Fibroblast of the aortic adventitia (primary cell): Measurements from ENCODE around the gene MYO5A. TPM values are rescaled to one million over a fixed set of nuclear protein-coding genes. Genes with fewer than 3 reads are reported as not detected.

ENCODE experiments used
- DNase-seq: peaks from one replicate; pipeline ENCODE4 v3.0.0-alpha.2; 2010; ENCODE audit warnings: low read depth
- H3K4me3 ChIP-seq: 2 replicates; pipeline ENCODE4 v1.5.1; 2011; ENCODE audit warnings: low read depth, mild to moderate bottlenecking, control low read depth, low read length, moderate library complexity
- total RNA-seq: library from RNA; depleted of rRNA; stranded (reverse); fragments of >200 nt; gene quantifications from 2 replicates; pipeline ENCODE4 v1.2.3, GENCODE V29; 2012; ENCODE audit warnings: low replicate concordance
- TF ChIP-seq, protein P1 (sequence below): IDR thresholded peaks from 2 replicates; pipeline ENCODE4 v1.5.1; 2011; ENCODE audit warnings: mild to moderate bottlenecking, low read length, control low read depth, inconsistent platforms; ENCODE audit not compliant: insufficient read depth

MYO5A gene
- total RNA-seq, 1 donor = 80.3 TPM

DNA sequence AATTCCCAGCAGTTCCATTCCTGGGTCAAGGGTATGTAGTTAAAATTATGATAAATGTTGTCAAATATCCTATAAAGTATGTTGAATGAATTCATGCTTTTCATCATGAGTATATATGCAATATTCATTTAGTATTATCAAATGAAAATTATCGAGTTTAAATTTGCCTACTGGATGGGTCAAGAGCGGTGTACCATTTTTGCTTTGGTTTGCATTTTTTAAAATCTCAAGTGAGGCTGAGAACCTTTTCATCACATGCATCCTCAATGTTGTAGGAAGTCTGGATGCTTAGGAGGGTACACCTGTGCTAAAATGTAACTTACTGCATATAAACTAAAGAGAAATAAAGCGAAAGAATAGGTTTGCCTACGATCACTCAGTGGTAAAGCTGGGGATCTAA is 137.6 kb downstream of the MYO5A start:
- no peak for DNase-seq
- TF ChIP-seq, protein P1, sequence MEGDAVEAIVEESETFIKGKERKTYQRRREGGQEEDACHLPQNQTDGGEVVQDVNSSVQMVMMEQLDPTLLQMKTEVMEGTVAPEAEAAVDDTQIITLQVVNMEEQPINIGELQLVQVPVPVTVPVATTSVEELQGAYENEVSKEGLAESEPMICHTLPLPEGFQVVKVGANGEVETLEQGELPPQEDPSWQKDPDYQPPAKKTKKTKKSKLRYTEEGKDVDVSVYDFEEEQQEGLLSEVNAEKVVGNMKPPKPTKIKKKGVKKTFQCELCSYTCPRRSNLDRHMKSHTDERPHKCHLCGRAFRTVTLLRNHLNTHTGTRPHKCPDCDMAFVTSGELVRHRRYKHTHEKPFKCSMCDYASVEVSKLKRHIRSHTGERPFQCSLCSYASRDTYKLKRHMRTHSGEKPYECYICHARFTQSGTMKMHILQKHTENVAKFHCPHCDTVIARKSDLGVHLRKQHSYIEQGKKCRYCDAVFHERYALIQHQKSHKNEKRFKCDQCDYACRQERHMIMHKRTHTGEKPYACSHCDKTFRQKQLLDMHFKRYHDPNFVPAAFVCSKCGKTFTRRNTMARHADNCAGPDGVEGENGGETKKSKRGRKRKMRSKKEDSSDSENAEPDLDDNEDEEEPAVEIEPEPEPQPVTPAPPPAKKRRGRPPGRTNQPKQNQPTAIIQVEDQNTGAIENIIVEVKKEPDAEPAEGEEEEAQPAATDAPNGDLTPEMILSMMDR = no peak

DNA sequence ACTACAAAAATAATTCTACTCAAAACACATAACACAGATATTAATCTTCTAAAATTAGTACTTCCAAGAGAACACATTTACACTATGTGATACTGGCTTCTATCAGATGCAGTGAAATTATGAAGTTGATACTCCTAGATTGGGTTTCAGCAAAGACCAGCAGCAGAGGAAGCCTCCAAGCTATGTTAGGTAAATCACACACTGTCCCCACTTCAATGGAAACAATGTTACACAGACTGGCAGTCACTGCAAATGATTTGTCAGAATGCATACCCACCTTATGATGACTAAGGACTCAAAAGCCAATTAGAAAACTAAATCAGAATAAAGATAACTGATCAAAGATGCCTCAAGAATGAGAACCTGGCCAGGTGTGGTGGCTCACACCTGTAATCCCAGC is 143.0 kb downstream of the MYO5A start:
- DNase-seq = no peak
- TF ChIP-seq, protein P1 = no peak
- H3K4me3 ChIP-seq = no peak overlapping the region

More for the DNA sequence above, 137.6 kb downstream of the MYO5A start:
- no peak overlapping the region for H3K4me3 ChIP-seq

DNA sequence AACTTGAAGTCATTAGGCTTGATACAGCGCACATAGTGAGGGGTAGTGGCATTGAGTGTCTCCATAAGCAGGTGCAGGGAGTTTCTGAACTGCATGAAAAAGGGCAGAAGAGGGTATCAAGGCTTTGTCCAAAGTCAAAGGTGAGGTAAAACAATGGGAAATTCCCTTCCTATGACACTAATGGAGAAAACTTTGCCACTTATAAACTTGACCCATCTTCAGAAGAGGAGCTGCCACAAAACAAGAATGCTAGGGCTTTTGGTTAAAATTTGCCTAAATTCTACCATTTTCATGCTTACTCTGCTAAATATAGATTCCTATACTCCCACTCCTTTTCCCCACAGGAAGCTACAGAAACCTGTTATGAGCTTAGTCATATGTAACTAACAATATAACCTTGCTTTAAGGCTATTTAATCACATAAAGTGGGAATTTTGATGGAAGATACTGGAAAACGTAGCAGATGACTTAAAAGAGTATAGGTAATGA is 145.5 kb downstream of the MYO5A start:
- DNase-seq = peak; percentile 16
- TF ChIP-seq, protein P1 = no peak
- no peak overlapping the region for H3K4me3 ChIP-seq

DNA sequence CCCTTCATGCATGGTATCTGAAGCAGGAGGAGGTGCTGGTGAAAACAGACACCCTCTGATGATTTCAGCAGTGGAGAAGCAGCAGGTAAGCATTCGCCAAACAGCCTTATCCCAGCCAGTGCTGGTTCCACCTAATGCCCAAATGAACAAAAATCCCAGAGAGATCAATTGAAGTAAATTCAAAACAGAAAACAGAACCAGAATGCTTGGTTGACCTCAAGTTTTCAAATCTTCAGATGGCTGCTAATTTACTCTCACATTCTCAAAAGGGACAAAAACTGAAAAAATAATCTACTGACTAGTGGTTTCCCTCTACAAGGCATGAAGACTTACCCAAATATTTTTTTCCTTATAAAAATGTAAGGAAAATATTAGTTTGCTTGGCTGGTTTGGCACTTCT is 146.0 kb downstream of the MYO5A start:
- TF ChIP-seq, protein P1 = no peak
- DNase-seq = no peak
- H3K4me3 ChIP-seq = no peak overlapping the region

DNA sequence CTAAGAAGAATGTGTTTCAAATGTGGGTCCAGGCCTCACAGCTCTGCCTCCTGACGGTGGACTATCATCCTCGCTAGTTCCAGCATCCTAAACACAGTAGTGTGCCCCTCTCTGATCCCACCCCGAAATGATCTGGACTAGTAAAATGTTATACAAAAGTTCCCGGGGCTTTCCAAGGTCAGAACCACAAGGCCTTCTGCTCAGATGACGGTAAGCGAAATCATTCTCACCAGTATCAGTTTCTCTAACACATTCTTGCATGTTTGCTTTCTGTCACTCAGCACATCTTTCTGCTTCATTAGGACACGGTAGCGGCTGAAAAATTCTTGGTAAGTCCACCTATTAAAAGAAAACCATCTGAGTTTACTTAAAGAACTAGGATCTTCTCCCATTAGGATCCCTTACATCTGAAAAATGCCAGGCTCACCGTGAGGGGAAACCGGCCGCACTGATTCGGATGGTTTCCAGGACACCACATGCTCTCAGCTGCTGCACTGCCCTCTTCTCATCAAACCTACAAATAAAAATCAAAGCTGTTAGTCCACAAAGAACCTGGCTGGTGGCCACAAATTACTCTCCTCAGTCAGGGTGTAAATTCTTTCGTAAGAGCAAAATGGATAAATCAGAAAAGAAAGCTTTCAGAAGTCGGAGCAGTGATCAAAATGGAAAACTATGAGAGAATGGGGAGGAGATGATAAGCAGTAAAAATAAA is 149.1 kb downstream of the MYO5A start:
- no peak for DNase-seq
- TF ChIP-seq, protein P1 = no peak
- H3K4me3 ChIP-seq = no peak overlapping the region

DNA sequence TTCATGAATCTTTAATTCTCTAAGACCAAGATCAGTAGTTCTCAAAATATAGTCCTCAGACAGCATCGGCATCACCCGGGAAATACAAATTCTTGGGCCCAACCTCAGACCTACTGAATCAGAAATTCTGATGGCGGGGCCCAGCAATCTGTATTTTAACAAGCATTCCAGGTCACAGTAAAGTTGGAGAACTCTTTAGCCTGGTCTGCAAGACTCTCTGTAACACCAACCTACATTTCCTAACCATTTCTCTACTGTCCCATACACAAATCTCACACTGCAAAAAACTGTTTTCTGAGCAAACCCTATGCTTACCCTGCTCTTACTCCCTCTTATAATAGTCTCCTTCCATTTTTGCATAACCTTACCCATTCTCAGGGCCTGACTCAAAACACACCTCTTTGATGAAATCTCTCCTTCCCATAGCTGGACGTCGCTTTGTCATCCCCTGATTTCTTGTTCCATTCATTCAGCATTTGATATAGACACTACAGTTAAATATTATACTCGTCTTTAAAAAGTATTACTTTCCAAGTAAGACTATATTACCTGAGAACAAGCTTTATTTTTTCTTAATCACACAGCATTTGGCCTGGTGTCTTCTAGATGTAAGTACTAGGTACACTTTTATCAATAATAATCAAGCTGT is 149.8 kb downstream of the MYO5A start:
- no peak overlapping the region for H3K4me3 ChIP-seq
- TF ChIP-seq, protein P1 = no peak
- DNase-seq = no peak
